GM19438 (cell line): ENCODE results near the gene APOBR.

Source experiments
- ATAC-seq: cut with Tn5 transposase; IDR thresholded peaks from one replicate; pipeline ENCODE4 v1.9.1; 2021; ENCODE audit warnings: low read depth; ENCODE audit not compliant: unreplicated experiment

The APOBR gene

DNA sequence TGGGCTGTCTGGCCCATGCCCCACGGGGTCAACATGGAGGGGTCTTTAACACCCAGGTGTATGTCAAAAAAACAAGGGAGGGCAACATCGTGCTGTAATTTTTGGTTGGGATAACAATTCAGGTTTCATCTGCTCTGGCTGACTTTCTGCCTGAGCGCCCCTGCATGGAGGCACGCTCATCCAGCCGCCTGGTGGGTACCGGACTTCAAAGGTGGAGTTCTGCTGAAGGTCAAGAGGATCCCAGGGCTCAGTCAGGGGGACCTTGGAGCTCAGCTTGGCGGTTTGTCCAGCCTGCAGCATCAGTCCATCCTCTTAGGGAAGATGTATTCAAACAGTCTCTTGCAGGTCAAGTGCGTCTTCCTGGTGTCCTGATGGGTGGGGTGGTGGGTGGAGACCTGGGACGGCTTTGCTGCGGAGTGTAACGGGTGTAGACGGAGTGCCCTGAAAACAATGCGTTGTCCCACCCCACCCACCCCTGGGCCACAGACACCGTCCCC is 53.9 kb downstream of the APOBR start:
- ATAC-seq = no peak
